ENCODE measurements around the gene CROCC2.

GRCh38 chr2:240904216-240905175 lies 1.6 kb upstream of the CROCC2 start:
- TF ChIP-seq POLR2A (IDR thresholded peaks at IDR 0.05), result no peak
- TF ChIP-seq POLR2AphosphoS5 (IDR thresholded peaks at IDR 0.05), result no peak
- TF ChIP-seq CTCF (IDR thresholded peaks at IDR 0.05), result no peak
